HL-60 (cell line): ENCODE data around the gene LRRC3B.

Experiments
- POLR2AphosphoS5 ChIP-seq: IDR thresholded peaks from 2 replicates; pipeline ENCODE4 v1.6.1; 2012; ENCODE audit warnings: low read depth
- TF ChIP-seq, protein P1 (sequence below): IDR thresholded peaks from one replicate; pipeline ENCODE4 v1.5.1; 2011; ENCODE audit warnings: low read length, control low read depth, inconsistent platforms; ENCODE audit not compliant: insufficient read depth

DNA sequence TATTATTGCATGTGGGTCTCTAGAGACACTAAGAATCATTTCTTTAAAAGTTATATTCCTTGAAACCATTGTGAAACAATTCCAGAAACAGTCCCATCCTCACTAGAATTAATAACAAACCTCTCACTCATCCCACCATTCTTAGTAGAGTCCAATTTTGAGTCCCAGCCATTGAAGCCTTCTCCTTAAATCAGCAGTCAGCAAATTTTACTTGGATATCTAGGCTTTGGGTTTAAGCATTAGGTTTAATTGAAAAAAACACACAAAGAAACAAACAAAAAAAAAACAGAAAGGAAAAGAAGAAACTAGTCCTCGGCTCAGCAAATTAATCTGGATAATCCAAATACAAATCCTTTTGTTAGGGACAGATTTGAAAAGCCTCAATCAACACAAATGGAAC lies 109.3 kb downstream of the LRRC3B start:
- TF ChIP-seq, protein P1, sequence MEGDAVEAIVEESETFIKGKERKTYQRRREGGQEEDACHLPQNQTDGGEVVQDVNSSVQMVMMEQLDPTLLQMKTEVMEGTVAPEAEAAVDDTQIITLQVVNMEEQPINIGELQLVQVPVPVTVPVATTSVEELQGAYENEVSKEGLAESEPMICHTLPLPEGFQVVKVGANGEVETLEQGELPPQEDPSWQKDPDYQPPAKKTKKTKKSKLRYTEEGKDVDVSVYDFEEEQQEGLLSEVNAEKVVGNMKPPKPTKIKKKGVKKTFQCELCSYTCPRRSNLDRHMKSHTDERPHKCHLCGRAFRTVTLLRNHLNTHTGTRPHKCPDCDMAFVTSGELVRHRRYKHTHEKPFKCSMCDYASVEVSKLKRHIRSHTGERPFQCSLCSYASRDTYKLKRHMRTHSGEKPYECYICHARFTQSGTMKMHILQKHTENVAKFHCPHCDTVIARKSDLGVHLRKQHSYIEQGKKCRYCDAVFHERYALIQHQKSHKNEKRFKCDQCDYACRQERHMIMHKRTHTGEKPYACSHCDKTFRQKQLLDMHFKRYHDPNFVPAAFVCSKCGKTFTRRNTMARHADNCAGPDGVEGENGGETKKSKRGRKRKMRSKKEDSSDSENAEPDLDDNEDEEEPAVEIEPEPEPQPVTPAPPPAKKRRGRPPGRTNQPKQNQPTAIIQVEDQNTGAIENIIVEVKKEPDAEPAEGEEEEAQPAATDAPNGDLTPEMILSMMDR: no peak
- TF ChIP-seq POLR2AphosphoS5: no peak
